Astrocyte (in vitro differentiated cells and primary cell): Measurements from ENCODE around the gene CADM1. TPM values are rescaled to one million over a fixed set of nuclear protein-coding genes. Genes with fewer than 3 reads are reported as not detected.

Experiments
- DNase-seq: peaks from one replicate; pipeline ENCODE4 v3.0.0-alpha.2; 2010; ENCODE audit warnings: low read depth
- FAIRE-seq: peaks from 2 replicates; lab custom pipeline; 2011; peaks lifted over from hg19 to GRCh38; lab: Jason Lieb, UNC
- H2AFZ ChIP-seq: 2 replicates; pipeline ENCODE4 v1.6.0; 2012; ENCODE audit warnings: low read depth, low read length, inconsistent platforms
- H3K27ac ChIP-seq: 2 replicates; pipeline ENCODE4 v1.5.1; 2011; ENCODE audit warnings: low read depth, low read length, inconsistent platforms
- H3K27me3 ChIP-seq: 2 replicates; pipeline ENCODE4 v1.6.0; 2011; ENCODE audit warnings: low read length, inconsistent platforms; ENCODE audit not compliant: insufficient read depth
- H3K36me3 ChIP-seq: 2 replicates; pipeline ENCODE4 v1.5.1; 2011; ENCODE audit warnings: low read length, inconsistent platforms; ENCODE audit not compliant: insufficient read depth
- H3K4me1 ChIP-seq: 2 replicates; pipeline ENCODE4 v1.5.1; 2011; ENCODE audit warnings: low read length, inconsistent platforms; ENCODE audit not compliant: insufficient read depth
- H3K4me2 ChIP-seq: 2 replicates; pipeline ENCODE4 v1.6.0; 2012; ENCODE audit warnings: low read length, inconsistent platforms
- H3K4me3 ChIP-seq: 2 replicates; pipeline ENCODE4 v1.5.1; 2011; ENCODE audit warnings: low read depth, mild to moderate bottlenecking, low read length, inconsistent platforms; ENCODE audit not compliant: insufficient read depth
- H3K79me2 ChIP-seq: 2 replicates; pipeline ENCODE4 v1.6.0; 2012; ENCODE audit warnings: mild to moderate bottlenecking, low read length, inconsistent platforms; ENCODE audit not compliant: insufficient read depth
- H3K9ac ChIP-seq: 2 replicates; pipeline ENCODE4 v1.6.0; 2012; ENCODE audit warnings: mild to moderate bottlenecking, low read length, inconsistent platforms
- H3K9me3 ChIP-seq: 2 replicates; pipeline ENCODE4 v1.5.1; 2012; ENCODE audit warnings: low read depth, mild to moderate bottlenecking, low read length, inconsistent platforms; ENCODE audit not compliant: insufficient read depth
- H4K20me1 ChIP-seq: 2 replicates; pipeline ENCODE4 v1.6.0; 2012; ENCODE audit warnings: low read length, inconsistent platforms; ENCODE audit not compliant: insufficient read depth
- H3K27ac Mint-ChIP-seq: one replicate; pipeline ENCODE4 v1.8.0; 2021; ENCODE audit warnings: mild to moderate bottlenecking, mixed read lengths; ENCODE audit not compliant: unreplicated experiment
- H3K27me3 Mint-ChIP-seq: one replicate; pipeline ENCODE4 v1.8.0; 2021; ENCODE audit warnings: low read depth, mixed read lengths; ENCODE audit not compliant: unreplicated experiment
- H3K36me3 Mint-ChIP-seq: one replicate; pipeline ENCODE4 v1.8.0; 2021; ENCODE audit warnings: low read depth, mixed read lengths; ENCODE audit not compliant: unreplicated experiment
- H3K4me1 Mint-ChIP-seq: one replicate; pipeline ENCODE4 v1.8.0; 2021; ENCODE audit warnings: low read depth, mixed read lengths; ENCODE audit not compliant: unreplicated experiment
- H3K4me3 Mint-ChIP-seq: one replicate; pipeline ENCODE4 v1.8.0; 2021; ENCODE audit warnings: mild to moderate bottlenecking, moderate library complexity, mixed read lengths; ENCODE audit not compliant: unreplicated experiment
- H3K9me3 Mint-ChIP-seq: one replicate; pipeline ENCODE4 v1.8.0; 2021; ENCODE audit warnings: mild to moderate bottlenecking, mixed read lengths; ENCODE audit not compliant: unreplicated experiment
- CTCF ChIP-seq: IDR thresholded peaks from 2 replicates; pipeline ENCODE4 v1.5.1; 2011; ENCODE audit warnings: low read depth, mild to moderate bottlenecking, inconsistent platforms, low read length, moderate library complexity; ENCODE audit not compliant: insufficient read depth
- EZH2 ChIP-seq: IDR thresholded peaks from 2 replicates; pipeline ENCODE4 v1.6.1; 2012; ENCODE audit warnings: mild to moderate bottlenecking, low read length, inconsistent platforms; ENCODE audit not compliant: insufficient read depth
- total RNA-seq: library from RNA; stranded (reverse); gene quantifications from 2 replicates; pipeline ENCODE4 v1.2.1, GENCODE V29; 2021

The CADM1 gene
- total RNA-seq, 1 donor from 2014 or later, result 414 TPM

GRCh38 chr11:115276191-115276590 lies 228.0 kb downstream of the CADM1 start:
- no peak overlapping the region for H3K4me3 Mint-ChIP-seq
- Histone ChIP-seq H3K79me2 (no peaks in the 10 kb centered on the region), H3K27ac (no peak overlapping the region), H3K9me3 (no peaks in the 10 kb centered on the region), H3K4me1 (peaks cover 11% of the 10 kb centered on the region), H4K20me1 (no peaks in the 10 kb centered on the region), H3K4me2 (no peak overlapping the region), H3K9ac (no peak overlapping the region), H3K36me3 (no peaks in the 10 kb centered on the region), H3K4me3 (no peak overlapping the region), H3K27me3 (no peaks in the 10 kb centered on the region), H2AFZ (no peak overlapping the region)
- peaks cover 6% of the 10 kb centered on the region for H3K36me3 Mint-ChIP-seq
- H3K9me3 Mint-ChIP-seq, result no peaks in the 10 kb centered on the region
- TF ChIP-seq CTCF (no peak), EZH2 (no peak)
- H3K27me3 Mint-ChIP-seq, result no peaks in the 10 kb centered on the region
- peaks cover 40% of the 10 kb centered on the region for H3K4me1 Mint-ChIP-seq
- FAIRE-seq, result no peak
- no peak overlapping the region for H3K27ac Mint-ChIP-seq
- no peak for DNase-seq

GRCh38 chr11:115275045-115275444 lies 229.2 kb downstream of the CADM1 start:
- H3K4me2 ChIP-seq, result no peak overlapping the region
- H3K27ac ChIP-seq, result no peak overlapping the region

More at GRCh38 chr11:115275045-115275444, 229.2 kb downstream of the CADM1 start:
- no peak overlapping the region for H2AFZ ChIP-seq
- H3K9me3 ChIP-seq, result no peaks in the 10 kb centered on the region
- TF ChIP-seq CTCF (no peak), EZH2 (no peak)
- DNase-seq (no peak), FAIRE-seq (no peak)
- H3K79me2 ChIP-seq, result no peaks in the 10 kb centered on the region
- no peaks in the 10 kb centered on the region for H3K9me3 Mint-ChIP-seq
- no peak overlapping the region for H3K27ac Mint-ChIP-seq
- H3K4me1 Mint-ChIP-seq, result peaks cover 32% of the 10 kb centered on the region
- no peaks in the 10 kb centered on the region for H3K36me3 ChIP-seq
- peaks cover 6% of the 10 kb centered on the region for H3K36me3 Mint-ChIP-seq
- H3K4me3 Mint-ChIP-seq, result no peak overlapping the region
- no peaks in the 10 kb centered on the region for H4K20me1 ChIP-seq
- no peak overlapping the region for H3K9ac ChIP-seq
- no peaks in the 10 kb centered on the region for H3K27me3 Mint-ChIP-seq
- H3K27me3 ChIP-seq, result no peaks in the 10 kb centered on the region
- H3K4me3 ChIP-seq, result no peak overlapping the region
- H3K4me1 ChIP-seq, result peaks cover 3% of the 10 kb centered on the region
